Left colon (tissue), 2 donors: ENCODE measurements around the gene VEGFA. TPM values are rescaled to one million over a fixed set of nuclear protein-coding genes. Genes with fewer than 3 reads are reported as not detected.

Experiments used
- ATAC-seq: fragments of 200-7000 bp; cut with Tn5 transposase; one replicate; pipeline ENCODE4 v1.9.1; 2020; ENCODE audit warnings: mild to moderate bottlenecking, moderate library complexity
- DNase-seq, 2 donors: peaks; one replicate each; pipeline ENCODE4 v3.0.0-alpha.2; 2020
- intact Hi-C, 2 donors: fragments of 100-400 bp; cut with DNase I in 1 of 2; cut with micrococcal nuclease in 1 of 2; formaldehyde crosslinking; loops; one replicate each; pipeline versions ENCODE4 v1.11.2 to v1.14.0; 2022; cut with DNase I, micrococcal nuclease
- total RNA-seq, 2 donors: library from RNA; stranded (reverse); fragmentation: NEBNext Ultra II Directional; extraction: Animal tissue kit (Norgen Biotek cat#: 25700); gene quantifications; one replicate each; pipeline ENCODE4 v1.2.1, GENCODE V29; 2021
- donor health status: DM: no; HTN: no; CAD: no.
- donor health status: DM: yes; HTN: yes; CAD: no.

Gene VEGFA
- total RNA-seq, 2 donors from 2014 or later, result 107 to 110 TPM

GRCh38 chr6:43823879-43824702 is 54.1 kb downstream of the VEGFA start:
- peak in 1 of 2 donors; percentile 41 for DNase-seq
- intact Hi-C loops, result no loop called here
- ATAC-seq, result peak; percentile 81

- no peak for DNase-seq
- no peak for ATAC-seq
- intact Hi-C loops, result no loop called here
These were observed 54.7 kb downstream of the VEGFA start for GRCh38 chr6:43824703-43825064.

- DNase-seq, result no peak
- ATAC-seq, result no peak
- intact Hi-C loops, result no loop called here
These were observed 55.4 kb downstream of the VEGFA start for GRCh38 chr6:43825187-43826115.

GRCh38 chr6:43826730-43827129 is 56.7 kb downstream of the VEGFA start:
- intact Hi-C loops, result no loop called here
- no peak for DNase-seq

GRCh38 chr6:43827898-43828297 is 57.9 kb downstream of the VEGFA start:
- intact Hi-C loops, result no loop called here
- no peak for DNase-seq
- ATAC-seq, result no peak

More at GRCh38 chr6:43826730-43827129, 56.7 kb downstream of the VEGFA start:
- no peak for ATAC-seq

- no peak for DNase-seq
- intact Hi-C loops, result no loop called here
- no peak for ATAC-seq
These were observed 58.7 kb downstream of the VEGFA start for GRCh38 chr6:43828711-43829110.

- intact Hi-C loops, result no loop called here
- no peak for ATAC-seq
- no peak for DNase-seq
These were observed 59.5 kb downstream of the VEGFA start for GRCh38 chr6:43829470-43829869.

GRCh38 chr6:43830775-43831174 is 60.8 kb downstream of the VEGFA start:
- DNase-seq (no peak), ATAC-seq (peak; percentile 2)
- intact Hi-C loops, result no loop called here

GRCh38 chr6:43831191-43831590 is 61.2 kb downstream of the VEGFA start:
- peak; percentile 43 to 81 for DNase-seq
- intact Hi-C loops, result no loop called here
- peak; percentile 96 for ATAC-seq

- DNase-seq (no peak), ATAC-seq (peak; percentile 34)
- intact Hi-C loops, result no loop called here
These were observed 63.4 kb downstream of the VEGFA start for GRCh38 chr6:43833223-43833995.

GRCh38 chr6:43833996-43834390 is 64.0 kb downstream of the VEGFA start:
- ATAC-seq (no peak), DNase-seq (no peak)
- intact Hi-C loops, result no loop called here

GRCh38 chr6:43834528-43835155 is 64.6 kb downstream of the VEGFA start:
- DNase-seq (no peak), ATAC-seq (no peak)
- intact Hi-C loops, result no loop called here

- ATAC-seq (no peak), DNase-seq (no peak)
- intact Hi-C loops, result no loop called here
These were observed 65.9 kb downstream of the VEGFA start for GRCh38 chr6:43835872-43836419.

Other genes starting within 250 kb of the VEGFA start
- gene XPO5, start 194.2 kb upstream of the VEGFA start, total RNA-seq, result 10 to 100 TPM; 20.0 to 23.2 TPM
- gene POLH, start 194.0 kb upstream of the VEGFA start, total RNA-seq, result 10 to 100 TPM; 11.2 to 11.3 TPM
- 10 to 100 TPM; 63.7 to 95.8 TPM for gene GTPBP2, start 140.9 kb upstream of the VEGFA start, total RNA-seq
- gene MAD2L1BP, start 134.4 kb upstream of the VEGFA start, total RNA-seq, result 10 to 100 TPM; 37.0 to 49.8 TPM
- under 1 TPM in 1 of 2 donors, not detected in 1; 0.11 TPM for gene RSPH9, start 125.2 kb upstream of the VEGFA start, total RNA-seq
- 10 to 100 TPM; 56.9 to 69.4 TPM for gene MRPS18A, start 82.4 kb upstream of the VEGFA start, total RNA-seq